Measurements from ENCODE around the gene SMIM45.

Gene SMIM45

GRCh38 chr22:41951898-41952474 lies at the start of gene SMIM45:
TSS of gene SMIM45 (plus strand) at chr22:41952150.
- peak; percentile 69 for DNase-seq

- DNase-seq = no peak
Measured at GRCh38 chr22:41902932-41903421, 49.0 kb upstream of the SMIM45 start.

- no peak for DNase-seq
Measured at GRCh38 chr22:41904450-41905410, 47.2 kb upstream of the SMIM45 start.

DNA sequence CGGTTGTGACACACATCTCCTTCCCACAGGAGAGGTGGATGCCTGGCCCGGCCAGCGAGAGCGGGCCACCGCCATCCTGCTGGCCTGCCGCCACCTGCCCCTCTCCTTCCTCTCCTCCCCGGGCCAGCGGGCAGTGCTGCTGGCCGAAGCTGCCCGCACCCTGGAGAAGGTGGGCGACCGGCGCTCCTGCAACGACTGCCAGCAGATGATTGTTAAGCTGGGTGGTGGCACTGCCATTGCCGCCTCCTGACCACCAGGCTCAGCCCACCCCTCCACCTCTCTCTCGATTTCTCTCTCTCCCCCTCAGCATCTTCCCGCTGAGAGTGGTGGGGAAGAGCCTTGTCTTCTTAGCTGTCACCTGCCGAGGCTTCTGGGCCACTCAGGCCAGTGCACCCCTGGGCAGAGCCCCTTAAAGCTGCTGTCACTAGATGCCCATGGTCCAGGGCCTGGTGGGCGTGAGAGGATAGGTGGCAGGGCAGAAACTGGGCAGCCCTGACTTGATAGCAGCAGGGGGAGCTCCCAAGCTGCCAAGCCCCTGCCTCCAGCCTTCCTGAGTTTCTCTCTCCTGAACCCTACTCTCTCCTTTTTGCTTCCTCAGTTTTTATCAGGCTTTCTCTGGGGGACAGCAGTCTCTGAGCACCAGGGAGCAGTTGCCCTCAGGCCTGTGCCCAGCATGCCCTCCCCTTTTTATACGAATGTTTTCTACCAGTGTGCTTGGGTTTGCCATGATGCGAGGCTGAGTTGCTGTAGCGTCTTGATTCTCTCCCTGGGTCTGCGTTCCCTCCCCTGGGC lies 46.3 kb upstream of the SMIM45 start:
- DNase-seq = no peak

DNA sequence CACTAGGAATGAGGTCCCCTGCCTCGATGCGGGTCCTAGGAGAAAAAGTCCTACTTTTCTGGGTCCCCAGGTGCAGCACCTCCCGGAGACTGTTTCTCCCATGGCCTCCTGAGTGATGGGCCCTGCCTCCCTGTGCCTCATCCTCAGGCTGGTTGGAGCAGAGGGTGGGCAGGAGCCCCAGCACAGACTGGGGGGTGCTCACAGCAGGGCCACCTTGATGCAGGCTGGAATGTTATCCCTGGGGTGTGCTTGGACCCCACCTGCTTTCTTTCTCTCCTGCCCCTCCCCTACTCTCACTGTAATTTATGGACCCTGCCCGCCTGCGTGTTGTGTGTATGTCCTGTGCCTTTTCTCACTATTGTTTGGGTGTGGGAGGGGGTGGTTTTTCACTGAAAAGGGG lies 45.1 kb upstream of the SMIM45 start:
- DNase-seq = no peak

DNA sequence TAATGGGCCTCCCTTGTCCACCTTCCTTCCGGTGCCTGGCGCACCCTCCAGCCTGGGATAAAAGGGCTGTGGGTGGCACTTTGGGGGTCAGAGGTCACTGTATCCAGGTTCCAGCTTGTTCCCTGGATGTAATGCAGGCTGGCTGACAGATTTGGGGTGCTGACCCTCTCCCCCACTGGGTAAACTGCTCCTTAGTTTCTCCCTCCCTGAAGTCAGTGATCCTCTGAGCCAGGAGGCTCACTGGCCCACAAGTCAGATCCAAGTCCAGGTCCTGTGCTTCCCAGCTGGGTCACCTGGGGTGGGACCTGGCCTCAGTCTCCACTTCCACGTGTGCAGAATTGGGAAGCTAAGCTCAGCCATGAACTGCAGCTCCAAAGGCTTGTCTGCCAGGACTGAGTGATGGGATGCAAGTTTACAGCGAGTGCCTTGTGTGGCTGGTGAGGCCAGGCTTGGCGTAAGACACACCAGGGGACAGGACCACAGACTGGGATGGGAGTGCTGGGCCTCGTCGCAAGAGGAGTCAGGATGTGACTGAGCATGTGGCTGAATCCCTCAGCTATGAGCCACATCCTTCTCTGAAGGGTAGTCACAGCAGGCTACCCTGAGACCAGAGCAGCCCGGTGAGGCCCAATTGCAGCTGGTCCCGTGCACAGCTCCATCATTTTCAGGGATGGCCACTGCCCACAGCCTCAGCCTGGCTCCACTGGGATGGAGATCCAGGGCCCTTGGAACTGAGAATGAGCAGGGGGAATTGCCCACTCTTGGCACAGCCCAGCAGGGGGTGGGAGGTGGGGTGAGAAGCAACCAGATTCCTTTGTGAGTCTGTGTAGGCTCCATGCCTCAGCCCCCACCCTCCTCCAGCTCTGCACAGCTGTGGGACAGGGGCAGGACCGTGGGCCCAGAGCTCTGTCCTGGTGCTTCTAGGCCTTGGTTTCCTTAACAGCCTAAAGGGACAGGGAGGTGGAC lies 44.2 kb upstream of the SMIM45 start:
- DNase-seq = no peak

GRCh38 chr22:41908411-41909309 lies 43.3 kb upstream of the SMIM45 start:
- no peak for DNase-seq

DNA sequence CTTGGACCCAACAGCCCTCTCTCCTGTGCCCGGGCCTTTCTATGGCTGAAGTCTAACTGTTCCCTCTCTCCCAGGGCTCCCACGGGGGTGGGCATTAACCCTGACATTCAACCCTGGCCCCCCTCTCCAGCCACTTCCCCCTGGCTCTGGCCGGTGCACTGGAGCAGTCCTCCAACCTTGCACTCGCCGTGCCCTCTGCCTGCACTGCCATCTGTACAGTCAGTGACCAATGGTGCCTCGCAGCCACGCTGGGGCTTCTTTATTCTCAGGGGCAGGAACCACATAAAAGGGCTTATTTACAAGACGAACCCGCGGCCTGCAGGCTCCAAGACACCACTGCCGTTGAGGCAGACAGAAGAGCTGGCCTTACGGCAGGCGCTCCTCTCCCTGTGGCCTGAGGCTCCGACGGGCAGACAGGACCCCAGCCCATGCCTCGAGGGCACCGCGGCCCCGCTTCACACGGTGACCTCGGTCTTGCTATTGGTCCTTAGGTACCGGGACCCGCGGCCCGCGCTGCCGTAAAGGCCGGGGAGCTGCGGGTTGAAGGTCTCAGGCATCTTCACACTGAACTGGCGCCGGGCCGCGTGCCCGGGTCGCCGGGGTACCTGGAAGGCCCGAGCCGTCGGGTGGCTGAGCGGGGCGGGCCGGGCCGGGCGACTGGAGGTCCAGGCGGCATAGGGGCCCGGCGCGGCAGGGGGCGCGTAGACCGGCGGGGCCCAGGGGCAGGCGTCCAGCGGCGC lies 42.5 kb upstream of the SMIM45 start:
- no peak for DNase-seq

- no peak for DNase-seq
Measured at GRCh38 chr22:41910050-41911000, 41.6 kb upstream of the SMIM45 start.

GRCh38 chr22:41911001-41911611 lies 40.8 kb upstream of the SMIM45 start:
- DNase-seq = no peak

GRCh38 chr22:41912338-41913039 lies 39.5 kb upstream of the SMIM45 start:
- no peak for DNase-seq

DNA sequence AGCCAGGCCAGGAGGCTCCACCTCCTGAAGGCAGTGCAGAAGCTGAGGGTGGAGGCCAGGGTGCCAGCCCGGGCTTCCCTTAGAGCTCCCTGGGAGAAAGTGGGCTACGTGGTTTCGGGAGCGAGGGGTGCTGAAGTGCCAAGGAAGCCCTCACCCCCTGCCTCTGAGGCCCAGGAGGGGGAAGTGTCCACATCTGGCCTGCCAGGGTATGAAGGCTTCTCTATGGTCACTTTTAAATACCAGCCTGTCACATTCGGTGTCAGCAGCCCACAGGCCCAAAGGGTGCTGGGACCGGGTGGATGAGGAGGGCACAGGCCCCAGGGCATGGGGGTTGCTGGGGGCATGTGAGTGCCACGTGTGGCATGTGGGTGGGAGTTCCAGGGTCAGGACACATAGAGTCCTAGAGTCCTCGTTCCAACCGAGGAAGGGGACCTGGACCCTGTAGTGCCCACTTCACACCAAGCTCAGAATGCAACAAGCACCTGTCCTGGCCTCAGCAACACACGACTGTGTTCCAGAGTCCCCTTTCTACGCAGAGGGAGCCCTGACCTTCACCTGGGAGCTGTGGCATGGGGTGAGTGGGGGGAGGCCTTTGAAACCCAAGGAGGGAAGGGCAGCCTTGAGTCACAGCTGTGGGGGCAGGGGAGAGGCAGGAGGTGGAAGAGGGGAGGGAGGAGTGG lies 38.8 kb upstream of the SMIM45 start:
- no peak for DNase-seq

DNA sequence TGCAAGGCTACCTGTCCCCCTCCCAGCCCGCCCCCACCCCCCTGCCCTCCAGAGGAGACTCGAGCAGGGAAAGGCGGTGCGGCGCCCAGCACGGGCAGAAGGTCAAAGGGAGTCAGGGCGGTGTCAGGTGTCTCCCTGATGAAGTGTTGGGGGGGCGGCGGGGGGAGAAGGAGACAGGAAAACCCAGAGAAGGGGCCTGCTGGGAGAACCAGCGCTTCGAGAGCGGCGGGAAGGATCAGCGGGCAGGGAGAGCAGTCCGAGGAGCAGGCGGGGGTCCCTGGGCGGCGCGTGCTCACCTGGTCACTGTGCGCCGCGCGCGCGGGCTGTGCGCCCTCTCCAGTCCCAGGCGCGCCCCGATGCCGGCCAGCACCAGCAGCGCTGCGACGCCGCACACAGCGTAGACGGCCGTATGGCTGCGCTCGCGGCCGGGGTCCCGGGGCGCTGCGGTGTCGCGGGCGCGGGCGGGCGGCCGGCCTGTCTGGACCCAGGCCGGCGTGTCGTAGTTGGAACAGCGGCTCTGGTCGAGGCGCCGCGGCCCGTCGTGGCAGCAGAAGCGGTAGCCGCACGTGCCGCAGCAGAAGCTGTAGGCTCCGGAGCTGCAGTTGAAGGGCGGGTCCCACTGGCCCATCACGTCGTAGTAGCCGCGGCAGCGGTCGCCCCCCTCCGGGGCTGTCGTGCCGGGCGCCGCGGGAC lies 38.0 kb upstream of the SMIM45 start:
- no peak for DNase-seq

- DNase-seq = no peak
Measured at GRCh38 chr22:41914611-41915034, 37.3 kb upstream of the SMIM45 start.

- DNase-seq = no peak
Measured at GRCh38 chr22:41915035-41915785, 36.7 kb upstream of the SMIM45 start, which contains the start of gene SHISA8. TSS of gene SHISA8 (minus strand) at chr22:41915074. CDS start at chr22:41914667, 407 bp downstream.
